Kidney epithelial cell (primary cell): Measurements from ENCODE around the gene CSK. TPM values are rescaled to one million over a fixed set of nuclear protein-coding genes. Genes with fewer than 3 reads are reported as not detected.

ENCODE experiments used
- DNase-seq: peaks from one replicate; pipeline ENCODE4 v3.0.0-alpha.2; 2010; ENCODE audit warnings: low read depth
- H3K27me3 ChIP-seq: 2 replicates; pipeline ENCODE4 v1.6.0; 2011; ENCODE audit warnings: low read length; ENCODE audit not compliant: control insufficient read depth, insufficient read depth
- H3K36me3 ChIP-seq: 2 replicates; pipeline ENCODE4 v1.5.1; 2011; ENCODE audit warnings: low read length; ENCODE audit not compliant: control insufficient read depth, insufficient read depth
- H3K4me3 ChIP-seq: 2 replicates; pipeline ENCODE4 v1.5.1; 2011; ENCODE audit warnings: low read depth, mild to moderate bottlenecking, control low read depth, low read length
- total RNA-seq: library from RNA; depleted of rRNA; stranded (reverse); fragments of >200 nt; gene quantifications from 2 replicates; pipeline ENCODE4 v1.2.3, GENCODE V29; 2015
- TF ChIP-seq, protein P1 (sequence below): IDR thresholded peaks from 2 replicates; pipeline ENCODE4 v1.5.1; 2011; ENCODE audit warnings: mild to moderate bottlenecking, moderate library complexity, low read length, control low read depth, inconsistent platforms; ENCODE audit not compliant: insufficient read depth, poor library complexity, severe bottlenecking

The CSK gene
- total RNA-seq, 1 donor from 2014 or later: 48.0 TPM

DNA sequence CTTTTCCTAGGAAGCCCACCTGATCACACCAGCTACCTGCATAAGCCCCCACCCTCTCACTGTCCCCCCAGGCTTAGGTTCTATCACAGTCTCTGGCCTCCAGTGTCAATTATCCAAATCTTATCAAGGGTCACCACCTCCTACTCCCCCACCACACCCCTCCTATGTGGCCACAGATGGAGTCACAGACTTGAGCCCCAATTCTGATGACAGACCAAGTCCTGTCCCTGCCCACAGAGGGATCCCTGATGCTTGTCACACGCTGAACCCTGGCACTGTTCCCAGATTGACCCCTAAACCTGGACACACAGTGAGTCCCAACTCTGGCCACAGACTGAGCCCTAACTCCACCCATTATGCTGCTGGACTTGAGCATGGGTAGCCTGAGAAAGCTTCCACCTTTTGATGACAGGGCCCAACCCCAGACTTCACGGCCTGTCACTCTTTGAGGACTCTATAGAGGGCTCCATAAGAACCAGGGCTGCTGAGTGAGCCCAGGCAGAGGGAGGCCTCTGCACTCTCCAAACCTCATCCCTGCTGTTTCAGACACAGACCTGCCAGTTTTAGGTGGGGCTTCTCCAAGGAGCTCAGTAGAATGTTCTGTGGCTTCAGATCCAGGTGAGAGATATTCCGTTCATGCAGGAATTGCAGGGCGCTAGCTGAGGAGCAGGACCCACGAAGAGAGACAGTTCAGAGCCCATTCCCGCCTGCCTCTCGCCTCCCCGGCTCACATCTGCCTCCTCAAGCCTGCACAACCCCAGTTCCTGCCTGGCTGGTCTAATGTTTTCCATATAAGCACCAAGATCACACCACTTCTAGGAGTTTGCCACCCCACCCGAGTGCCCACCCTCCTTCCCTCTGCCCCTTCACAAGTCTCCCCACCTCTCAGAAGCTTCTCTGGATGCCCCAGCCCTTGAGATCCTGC is 59.2 kb downstream of the CSK start:
- no peak overlapping the region for H3K4me3 ChIP-seq
- TF ChIP-seq, protein P1, sequence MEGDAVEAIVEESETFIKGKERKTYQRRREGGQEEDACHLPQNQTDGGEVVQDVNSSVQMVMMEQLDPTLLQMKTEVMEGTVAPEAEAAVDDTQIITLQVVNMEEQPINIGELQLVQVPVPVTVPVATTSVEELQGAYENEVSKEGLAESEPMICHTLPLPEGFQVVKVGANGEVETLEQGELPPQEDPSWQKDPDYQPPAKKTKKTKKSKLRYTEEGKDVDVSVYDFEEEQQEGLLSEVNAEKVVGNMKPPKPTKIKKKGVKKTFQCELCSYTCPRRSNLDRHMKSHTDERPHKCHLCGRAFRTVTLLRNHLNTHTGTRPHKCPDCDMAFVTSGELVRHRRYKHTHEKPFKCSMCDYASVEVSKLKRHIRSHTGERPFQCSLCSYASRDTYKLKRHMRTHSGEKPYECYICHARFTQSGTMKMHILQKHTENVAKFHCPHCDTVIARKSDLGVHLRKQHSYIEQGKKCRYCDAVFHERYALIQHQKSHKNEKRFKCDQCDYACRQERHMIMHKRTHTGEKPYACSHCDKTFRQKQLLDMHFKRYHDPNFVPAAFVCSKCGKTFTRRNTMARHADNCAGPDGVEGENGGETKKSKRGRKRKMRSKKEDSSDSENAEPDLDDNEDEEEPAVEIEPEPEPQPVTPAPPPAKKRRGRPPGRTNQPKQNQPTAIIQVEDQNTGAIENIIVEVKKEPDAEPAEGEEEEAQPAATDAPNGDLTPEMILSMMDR: no peak
- no peaks in the 10 kb centered on the region for H3K36me3 ChIP-seq
- no peak for DNase-seq
- no peaks in the 10 kb centered on the region for H3K27me3 ChIP-seq

DNA sequence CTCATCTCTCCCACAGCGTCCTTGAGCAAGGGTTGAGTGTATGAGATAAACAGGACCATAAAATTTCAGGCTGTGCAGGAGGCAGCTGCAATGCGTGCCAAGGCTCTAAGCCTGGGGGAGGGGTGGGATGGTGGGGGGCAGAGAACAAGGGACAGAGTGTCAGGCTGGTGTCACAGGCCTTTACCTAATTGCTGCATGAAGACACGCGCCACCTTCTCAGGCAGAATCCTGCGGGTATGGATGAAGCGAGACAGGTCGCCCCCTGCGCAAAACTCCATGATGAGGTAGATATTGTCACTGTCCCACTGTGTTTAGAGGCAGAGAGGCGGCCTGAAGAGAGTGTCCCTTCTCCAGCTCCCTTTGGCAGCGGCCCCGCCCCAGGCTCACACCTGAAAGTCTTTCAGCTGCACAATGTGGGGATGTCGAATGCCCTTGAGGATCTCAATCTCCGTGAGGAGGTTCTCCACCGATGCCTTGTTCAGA is 60.1 kb downstream of the CSK start:
- Histone ChIP-seq H3K4me3 (peak overlapping the region; percentile 63), H3K36me3 (no peaks in the 10 kb centered on the region), H3K27me3 (no peaks in the 10 kb centered on the region)
- DNase-seq: no peak
- TF ChIP-seq, protein P1: no peak

DNA sequence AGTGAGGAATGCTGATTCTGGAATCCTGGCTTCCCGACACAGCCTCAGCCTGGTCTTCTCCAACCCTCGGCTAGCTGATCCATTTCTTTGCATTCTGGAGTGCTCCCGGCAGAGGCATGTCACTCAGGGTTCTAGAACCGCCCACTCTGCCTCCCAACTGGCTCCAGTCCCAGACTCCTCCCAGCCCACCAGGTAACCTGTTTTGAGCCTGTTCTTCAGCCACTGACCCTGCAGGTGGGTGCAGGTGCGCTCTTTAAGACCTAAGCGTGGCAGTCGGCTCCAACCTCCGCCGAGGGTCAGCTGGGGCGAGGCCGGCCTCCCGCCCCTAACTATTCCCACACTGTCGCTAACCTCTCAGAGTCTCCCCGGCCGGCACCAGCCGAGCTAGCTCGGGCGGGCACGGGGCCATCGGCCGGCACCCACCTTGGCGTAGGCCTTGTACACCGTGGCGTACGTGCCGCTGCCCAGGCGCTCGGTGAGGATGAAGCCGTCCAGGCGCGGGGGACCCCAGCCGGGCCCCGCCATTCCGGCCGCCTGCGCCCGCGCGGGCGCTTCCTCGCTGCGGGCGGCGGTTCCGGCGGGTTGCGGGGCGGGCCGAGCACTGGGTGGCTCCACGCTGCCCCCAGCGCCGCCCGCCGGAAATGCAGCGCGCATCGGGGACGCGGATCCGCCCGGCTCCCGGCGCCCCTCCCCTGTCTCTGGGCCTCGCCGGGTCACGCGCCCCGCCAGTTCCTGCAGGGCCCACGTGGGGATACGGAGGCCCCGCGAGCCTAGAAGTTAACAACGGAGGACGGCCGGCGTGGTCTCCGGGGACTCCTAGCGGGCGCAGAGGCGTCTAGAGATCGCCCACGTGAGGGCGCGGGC is 60.9 kb downstream of the CSK start, which contains the start of gene ULK3:
ULK3 (minus strand) TSS at position 576 of the 864 bp plus-strand sequence; CDS start at position 525, 51 bp downstream.
- H3K4me3 ChIP-seq: peak within 1 kb of the TSS; percentile 63
- H3K36me3 ChIP-seq: no peaks in the 10 kb centered on the region
- TF ChIP-seq, protein P1: peak; percentile 23
- DNase-seq: no peak
- no peaks in the 10 kb centered on the region for H3K27me3 ChIP-seq

DNA sequence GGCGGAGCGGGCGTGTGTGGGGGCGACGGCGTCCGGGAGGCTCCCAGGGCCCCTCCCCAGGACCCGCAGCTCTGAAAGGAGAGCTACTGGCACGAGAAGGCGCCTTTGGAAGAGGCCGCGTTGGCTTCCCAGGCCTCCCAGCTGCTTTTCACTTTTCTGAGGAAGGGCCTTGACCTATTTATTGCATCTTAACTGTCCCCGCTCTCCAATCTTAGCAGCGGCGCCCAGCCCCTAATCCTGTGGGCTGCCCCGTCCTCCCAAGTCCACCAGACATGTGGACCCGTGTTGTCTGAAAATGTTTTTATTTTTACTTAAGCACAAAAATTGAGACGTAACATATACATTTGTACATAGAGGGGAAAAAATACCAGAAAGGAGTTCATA is 61.6 kb downstream of the CSK start:
- TF ChIP-seq, protein P1: peak; percentile 0

DNA sequence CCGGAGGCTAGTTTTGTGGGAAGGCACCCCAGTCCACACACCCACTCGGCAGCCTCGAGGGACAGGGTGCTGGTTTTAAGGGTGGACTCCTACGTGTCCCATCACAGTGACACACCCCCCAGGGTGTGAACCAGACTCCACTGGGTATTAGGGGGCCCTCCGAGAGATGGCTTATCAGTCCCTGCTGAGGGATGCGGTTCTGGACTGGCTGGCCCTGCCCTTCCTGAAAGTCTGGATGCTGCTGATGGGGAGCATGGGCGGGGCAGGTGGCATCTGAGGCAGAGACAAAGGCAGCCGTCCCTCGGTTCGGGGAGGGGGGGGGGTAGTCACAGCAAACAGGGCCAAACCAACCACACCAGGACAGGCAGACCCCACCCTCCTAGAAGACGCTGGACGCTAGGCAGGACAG is 62.0 kb downstream of the CSK start:
- TF ChIP-seq, protein P1: no peak
- no peak overlapping the region for H3K4me3 ChIP-seq
- DNase-seq: no peak

More for the DNA sequence above, 61.6 kb downstream of the CSK start:
- Histone ChIP-seq H3K27me3 (no peaks in the 10 kb centered on the region), H3K4me3 (peak overlapping the region; percentile 33), H3K36me3 (no peaks in the 10 kb centered on the region)
- DNase-seq: no peak

More for the DNA sequence above, 62.0 kb downstream of the CSK start:
- Histone ChIP-seq H3K27me3 (no peaks in the 10 kb centered on the region), H3K36me3 (no peaks in the 10 kb centered on the region)
